H9 (cell line): ENCODE results near the gene ADCY1. TPM values are rescaled to one million over a fixed set of nuclear protein-coding genes. Genes with fewer than 3 reads are reported as not detected.

Source experiments
- DNase-seq: peaks from one replicate; pipeline ENCODE4 v3.0.0-alpha.2; 2017
- H2AFZ ChIP-seq: one replicate; pipeline ENCODE4 v1.6.1; 2013; ENCODE audit warnings: mild to moderate bottlenecking, low read length, control low read depth, moderate library complexity
- H2AK5ac ChIP-seq: 2 replicates; pipeline ENCODE4 v1.6.1; 2013; ENCODE audit warnings: low read length, control low read depth, mixed read lengths; ENCODE audit not compliant: insufficient read length
- H2BK120ac ChIP-seq: one replicate; pipeline ENCODE4 v1.6.1; 2013; ENCODE audit warnings: low read depth, mild to moderate bottlenecking, low read length, control low read depth, inconsistent platforms; ENCODE audit not compliant: poor library complexity, severe bottlenecking
- H2BK12ac ChIP-seq: 2 replicates; pipeline ENCODE4 v1.6.1; 2013; ENCODE audit warnings: low read length, control low read depth, mixed read lengths, low read depth; ENCODE audit not compliant: insufficient read length
- H2BK15ac ChIP-seq: 2 replicates; pipeline ENCODE4 v1.6.1; 2013; ENCODE audit warnings: low read depth, low read length, control low read depth
- H2BK20ac ChIP-seq: one replicate; pipeline ENCODE4 v1.6.1; 2013; ENCODE audit warnings: low read depth, mild to moderate bottlenecking, low read length, control low read depth, inconsistent platforms; ENCODE audit not compliant: poor library complexity, severe bottlenecking
- H2BK5ac ChIP-seq: 2 replicates; pipeline ENCODE4 v1.6.1; 2013; ENCODE audit warnings: low read length, control low read depth, mixed read lengths; ENCODE audit not compliant: insufficient read length
- H3K14ac ChIP-seq: 2 replicates; pipeline ENCODE4 v1.6.1; 2013; ENCODE audit warnings: low read length, control low read depth; ENCODE audit not compliant: insufficient read depth
- H3K18ac ChIP-seq: 2 replicates; pipeline ENCODE4 v1.6.1; 2013; ENCODE audit warnings: low read depth, mild to moderate bottlenecking, mixed read lengths, low read length, control low read depth; ENCODE audit not compliant: insufficient read length
- H3K23ac ChIP-seq: 2 replicates; pipeline ENCODE4 v1.6.1; 2013; ENCODE audit warnings: low read length, control low read depth, mixed read lengths, low read depth; ENCODE audit not compliant: insufficient read length
- H3K23me2 ChIP-seq: 2 replicates; pipeline ENCODE4 v1.6.1; 2013; ENCODE audit warnings: low read depth, mild to moderate bottlenecking, mixed read lengths, low read length, control low read depth; ENCODE audit not compliant: insufficient read length, poor library complexity, severe bottlenecking
- H3K27ac ChIP-seq: 2 replicates; pipeline ENCODE4 v1.5.1; 2013; ENCODE audit warnings: low read length, control low read depth, mixed read lengths, low read depth; ENCODE audit not compliant: insufficient read length
- H3K27me3 ChIP-seq: 2 replicates; pipeline ENCODE4 v1.6.1; 2013; ENCODE audit warnings: low read length, control low read depth, inconsistent platforms; ENCODE audit not compliant: insufficient read depth
- H3K4ac ChIP-seq: 2 replicates; pipeline ENCODE4 v1.6.1; 2013; ENCODE audit warnings: low read depth, mild to moderate bottlenecking, control low read depth, inconsistent platforms, low read length, moderate library complexity
- H3K4me1 ChIP-seq: 2 replicates; pipeline ENCODE4 v1.6.1; 2013; ENCODE audit warnings: low read length, control low read depth, inconsistent platforms; ENCODE audit not compliant: insufficient read depth
- H3K4me2 ChIP-seq: 2 replicates; pipeline ENCODE4 v1.6.1; 2013; ENCODE audit warnings: low read length, control low read depth, mixed read lengths; ENCODE audit not compliant: insufficient read length, insufficient read depth
- H3K56ac ChIP-seq: 2 replicates; pipeline ENCODE4 v1.6.1; 2013; ENCODE audit warnings: low read depth, mild to moderate bottlenecking, mixed read lengths, low read length, control low read depth; ENCODE audit not compliant: insufficient read length
- H3K79me1 ChIP-seq: 2 replicates; pipeline ENCODE4 v1.6.1; 2013; ENCODE audit warnings: low read depth, mild to moderate bottlenecking, moderate library complexity, low read length, control low read depth, inconsistent platforms; ENCODE audit not compliant: insufficient read depth, poor library complexity, severe bottlenecking
- H3K79me2 ChIP-seq: 2 replicates; pipeline ENCODE4 v1.6.1; 2013; ENCODE audit warnings: low read length, control low read depth, inconsistent platforms; ENCODE audit not compliant: insufficient read depth
- H3K9ac ChIP-seq: 2 replicates; pipeline ENCODE4 v1.6.1; 2013; ENCODE audit warnings: low read length, control low read depth, mixed read lengths; ENCODE audit not compliant: insufficient read length; ENCODE audit errors: extremely low read depth
- H3K9me3 ChIP-seq: one replicate; pipeline ENCODE4 v1.6.1; 2013; ENCODE audit warnings: low read depth, low read length, inconsistent platforms; ENCODE audit not compliant: control insufficient read depth
- H3T11ph ChIP-seq: one replicate; pipeline ENCODE4 v1.6.1; 2013; ENCODE audit warnings: mild to moderate bottlenecking, low read length, control low read depth, inconsistent platforms
- H4K20me1 ChIP-seq: one replicate; pipeline ENCODE4 v1.6.1; 2013; ENCODE audit not compliant: control insufficient read depth, insufficient read length, insufficient read depth
- H4K5ac ChIP-seq: 2 replicates; pipeline ENCODE4 v1.6.1; 2013; ENCODE audit warnings: low read depth, mild to moderate bottlenecking, mixed read lengths, low read length, control low read depth; ENCODE audit not compliant: insufficient read length
- H4K8ac ChIP-seq: replicated peaks from 2 replicates; pipeline ENCODE4 v1.6.1; 2013; ENCODE audit warnings: low read length, control low read depth, mixed read lengths, low read depth; ENCODE audit not compliant: insufficient read length
- H4K91ac ChIP-seq: 2 replicates; pipeline ENCODE4 v1.6.1; 2013; ENCODE audit warnings: low read depth, mild to moderate bottlenecking, moderate library complexity, mixed read lengths, low read length, control low read depth; ENCODE audit not compliant: insufficient read length
- H3K27ac Mint-ChIP-seq, 3 experiments: 2 replicates in 2 of 3; 3 replicates in 1 of 3; pipeline ENCODE4 v1.8.0; 2020 to 2021; ENCODE audit warnings: mixed read lengths in 3 of 3, mild to moderate bottlenecking in 1 of 3, moderate library complexity in 1 of 3
- H3K27me3 Mint-ChIP-seq: 2 replicates; pipeline ENCODE4 v1.8.0; 2021; ENCODE audit warnings: low read depth, mild to moderate bottlenecking, moderate library complexity, mixed read lengths
- H3K36me3 Mint-ChIP-seq, 3 experiments: 2 replicates in 2 of 3; 3 replicates in 1 of 3; pipeline ENCODE4 v1.8.0; 2020 to 2021; ENCODE audit warnings: low read depth in 3 of 3, mixed read lengths in 3 of 3; ENCODE audit not compliant: insufficient read depth in 1 of 3
- H3K4me1 Mint-ChIP-seq, 2 experiments: 2 replicates each; pipeline ENCODE4 v1.8.0; 2020; ENCODE audit warnings: mixed read lengths in 2 of 2
- H3K4me3 Mint-ChIP-seq, 2 experiments: 2 replicates in 1 of 2; 3 replicates in 1 of 2; pipeline ENCODE4 v1.8.0; 2020 to 2021; ENCODE audit warnings: mild to moderate bottlenecking in 2 of 2, mixed read lengths in 2 of 2, moderate library complexity in 1 of 2
- H3K9me3 Mint-ChIP-seq, 2 experiments: 2 replicates in 1 of 2; 3 replicates in 1 of 2; pipeline ENCODE4 v1.8.0; 2020; ENCODE audit warnings: mild to moderate bottlenecking in 2 of 2, mixed read lengths in 2 of 2, moderate library complexity in 1 of 2
- WGBS: extraction: QIAGEN DNeasy Blood & Tissue Kit; methylation state at CpG from one replicate; pipeline ENCODE4 v1.1.7; 2013; ENCODE audit warnings: missing lambda C conversion rate, low lambda C conversion rate, mixed read lengths; ENCODE audit not compliant: insufficient read length; ENCODE audit errors: extremely low coverage; 5-methylcytosine and 5-hydroxymethylcytosine counted together
- total RNA-seq: library from RNA; stranded (reverse); gene quantifications from 2 replicates; pipeline ENCODE4 v1.2.1, GENCODE V29; 2021
- TF ChIP-seq, protein P1 (sequence below): fragments of 200-600 bp; sonication (generic); conservative IDR thresholded peaks from 3 replicates; pipeline ENCODE4 v1.8.0; 2021; ENCODE audit warnings: antibody characterized with exemption, mild to moderate bottlenecking

Gene ADCY1
- total RNA-seq, 1 experiment from 2014 or later, result 21.6 TPM

DNA sequence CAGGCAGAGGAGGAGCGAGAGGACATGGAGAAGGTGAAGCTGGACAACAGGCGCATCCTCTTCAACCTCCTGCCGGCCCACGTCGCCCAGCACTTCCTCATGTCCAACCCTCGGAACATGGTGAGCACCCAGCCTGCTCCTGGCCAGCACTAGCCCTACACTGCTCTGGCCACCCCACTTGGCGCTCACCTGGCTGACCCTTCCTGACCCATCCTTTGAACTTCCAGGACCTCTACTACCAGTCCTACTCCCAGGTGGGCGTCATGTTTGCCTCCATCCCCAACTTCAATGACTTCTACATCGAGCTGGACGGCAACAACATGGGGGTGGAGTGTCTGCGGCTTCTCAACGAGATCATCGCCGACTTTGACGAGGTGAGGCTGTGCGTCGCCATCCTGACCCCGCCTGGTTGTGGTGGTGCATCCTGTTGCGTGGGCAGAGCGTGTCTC lies 129.2 kb downstream of the ADCY1 start:
- Mint-ChIP-seq H3K9me3 (no peaks in the 10 kb centered on the region), H3K4me3 (no peak overlapping the region), H3K27ac (no peak overlapping the region; a peak in 1 of 7 replicates), H3K36me3 (peaks cover 8 to 18% (median 9%) of the 10 kb centered on the region in 3 experiments; a peak in 6 of 7 replicates), H3K27me3 (no peaks in the 10 kb centered on the region; the same call in 1 of the 2 replicates), H3K4me1 (peaks cover 4 to 13% of the 10 kb centered on the region in 2 experiments; a peak in 2 of 4 replicates)
- H3K27me3 ChIP-seq, result no peaks in the 10 kb centered on the region
- no CpG with 5 or more reads among the region's 20 CpGs for WGBS
- TF ChIP-seq, protein P1, sequence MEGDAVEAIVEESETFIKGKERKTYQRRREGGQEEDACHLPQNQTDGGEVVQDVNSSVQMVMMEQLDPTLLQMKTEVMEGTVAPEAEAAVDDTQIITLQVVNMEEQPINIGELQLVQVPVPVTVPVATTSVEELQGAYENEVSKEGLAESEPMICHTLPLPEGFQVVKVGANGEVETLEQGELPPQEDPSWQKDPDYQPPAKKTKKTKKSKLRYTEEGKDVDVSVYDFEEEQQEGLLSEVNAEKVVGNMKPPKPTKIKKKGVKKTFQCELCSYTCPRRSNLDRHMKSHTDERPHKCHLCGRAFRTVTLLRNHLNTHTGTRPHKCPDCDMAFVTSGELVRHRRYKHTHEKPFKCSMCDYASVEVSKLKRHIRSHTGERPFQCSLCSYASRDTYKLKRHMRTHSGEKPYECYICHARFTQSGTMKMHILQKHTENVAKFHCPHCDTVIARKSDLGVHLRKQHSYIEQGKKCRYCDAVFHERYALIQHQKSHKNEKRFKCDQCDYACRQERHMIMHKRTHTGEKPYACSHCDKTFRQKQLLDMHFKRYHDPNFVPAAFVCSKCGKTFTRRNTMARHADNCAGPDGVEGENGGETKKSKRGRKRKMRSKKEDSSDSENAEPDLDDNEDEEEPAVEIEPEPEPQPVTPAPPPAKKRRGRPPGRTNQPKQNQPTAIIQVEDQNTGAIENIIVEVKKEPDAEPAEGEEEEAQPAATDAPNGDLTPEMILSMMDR, result no peak
- H4K8ac ChIP-seq, result no peak overlapping the region
- H3K9ac ChIP-seq, result no peak overlapping the region
- no peaks in the 10 kb centered on the region for H3K9me3 ChIP-seq
- no peak overlapping the region for H3K18ac ChIP-seq
- H2BK15ac ChIP-seq, result no peak overlapping the region
- no peaks in the 10 kb centered on the region for H3K79me1 ChIP-seq
- no peak overlapping the region for H3K27ac ChIP-seq
- no peaks in the 10 kb centered on the region for H3K4me1 ChIP-seq
- H4K20me1 ChIP-seq, result peaks cover 2% of the 10 kb centered on the region
- no peak overlapping the region for H4K5ac ChIP-seq
- no peak overlapping the region for H4K91ac ChIP-seq
- no peak overlapping the region for H2BK120ac ChIP-seq
- H3K4me2 ChIP-seq, result no peak overlapping the region
- no peak overlapping the region for H3K4ac ChIP-seq
- no peak overlapping the region for H3T11ph ChIP-seq
- no peak overlapping the region for H3K23ac ChIP-seq
- no peak overlapping the region; the same call in 1 of the 2 replicates for H3K14ac ChIP-seq
- no peak overlapping the region for H2AK5ac ChIP-seq
- no peak overlapping the region for H2BK12ac ChIP-seq
- no peak overlapping the region for H2BK20ac ChIP-seq
- H3K23me2 ChIP-seq, result no peaks in the 10 kb centered on the region
- no peak overlapping the region for H2AFZ ChIP-seq
- H3K56ac ChIP-seq, result no peak overlapping the region
- H2BK5ac ChIP-seq, result no peak overlapping the region
- no peaks in the 10 kb centered on the region for H3K79me2 ChIP-seq
- DNase-seq, result peak; percentile 12
